Bronchial epithelial cell (primary cell): Measurements from ENCODE around the gene REPIN1. TPM values are rescaled to one million over a fixed set of nuclear protein-coding genes. Genes with fewer than 3 reads are reported as not detected.

Experiments
- DNase-seq: peaks from one replicate; pipeline ENCODE4 v3.0.0-alpha.2; 2010; ENCODE audit warnings: low read depth
- FAIRE-seq: peaks from 2 replicates; lab custom pipeline; 2011; peaks lifted over from hg19 to GRCh38; lab: Jason Lieb, UNC
- H3K27me3 ChIP-seq: 2 replicates; pipeline ENCODE4 v1.5.1; 2011; ENCODE audit warnings: low read length; ENCODE audit not compliant: control insufficient read depth, insufficient read depth
- H3K36me3 ChIP-seq: 2 replicates; pipeline ENCODE4 v1.5.1; 2011; ENCODE audit warnings: low read length; ENCODE audit not compliant: control insufficient read depth, insufficient read depth
- H3K4me3 ChIP-seq: 2 replicates; pipeline ENCODE4 v1.5.1; 2011; ENCODE audit warnings: mild to moderate bottlenecking, low read depth, low read length, control low read depth
- total RNA-seq: library from RNA; depleted of rRNA; stranded (reverse); fragments of >200 nt; gene quantifications from 2 replicates; pipeline ENCODE4 v1.2.1, GENCODE V29; 2014
- TF ChIP-seq, protein P1 (sequence below): IDR thresholded peaks from 2 replicates; pipeline ENCODE4 v1.5.1; 2011; ENCODE audit warnings: mild to moderate bottlenecking, moderate library complexity, low read length, control low read depth, inconsistent platforms; ENCODE audit not compliant: insufficient read depth, severe bottlenecking

Gene REPIN1
- total RNA-seq, 1 donor from 2014 or later, result 26.1 TPM

DNA sequence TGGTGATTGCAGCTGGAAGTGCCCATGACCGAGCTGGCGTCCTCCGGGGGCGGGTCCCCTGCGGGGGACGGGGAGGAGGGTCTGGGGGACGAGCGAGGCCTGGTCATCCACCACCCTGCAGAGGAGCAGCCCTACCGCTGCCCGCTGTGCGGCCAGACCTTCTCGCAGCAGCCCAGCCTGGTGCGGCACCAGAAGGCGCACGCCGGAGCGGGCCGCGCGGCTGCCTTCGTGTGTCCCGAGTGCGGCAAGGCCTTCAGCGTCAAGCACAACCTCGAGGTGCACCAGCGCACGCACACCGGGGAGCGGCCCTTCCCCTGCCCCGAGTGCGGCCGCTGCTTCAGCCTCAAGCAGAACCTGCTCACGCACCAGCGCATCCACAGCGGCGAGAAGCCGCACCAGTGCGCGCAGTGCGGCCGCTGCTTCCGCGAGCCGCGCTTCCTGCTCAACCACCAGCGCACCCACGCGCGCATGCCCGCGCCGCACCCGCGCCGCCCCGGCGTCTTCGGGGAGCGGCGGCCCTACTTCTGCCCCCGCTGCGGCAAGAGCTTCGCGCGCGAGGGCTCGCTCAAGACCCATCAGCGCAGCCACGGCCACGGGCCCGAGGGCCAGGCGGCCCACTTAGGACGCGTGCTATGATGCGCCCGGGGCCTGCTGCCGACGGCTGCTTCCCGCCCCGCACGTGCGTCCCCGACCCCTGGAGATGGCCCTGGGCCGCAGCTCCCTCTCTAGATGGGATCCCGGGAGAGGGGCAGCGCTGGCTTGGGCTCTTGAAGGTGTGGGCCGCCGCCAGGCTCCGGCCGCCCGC is 39.2 kb downstream of the REPIN1 start:
- Histone ChIP-seq H3K36me3 (no peaks in the 10 kb centered on the region), H3K27me3 (peaks cover 1% of the 10 kb centered on the region), H3K4me3 (no peak overlapping the region)
- no peak for DNase-seq
- FAIRE-seq, result no peak
- TF ChIP-seq, protein P1, sequence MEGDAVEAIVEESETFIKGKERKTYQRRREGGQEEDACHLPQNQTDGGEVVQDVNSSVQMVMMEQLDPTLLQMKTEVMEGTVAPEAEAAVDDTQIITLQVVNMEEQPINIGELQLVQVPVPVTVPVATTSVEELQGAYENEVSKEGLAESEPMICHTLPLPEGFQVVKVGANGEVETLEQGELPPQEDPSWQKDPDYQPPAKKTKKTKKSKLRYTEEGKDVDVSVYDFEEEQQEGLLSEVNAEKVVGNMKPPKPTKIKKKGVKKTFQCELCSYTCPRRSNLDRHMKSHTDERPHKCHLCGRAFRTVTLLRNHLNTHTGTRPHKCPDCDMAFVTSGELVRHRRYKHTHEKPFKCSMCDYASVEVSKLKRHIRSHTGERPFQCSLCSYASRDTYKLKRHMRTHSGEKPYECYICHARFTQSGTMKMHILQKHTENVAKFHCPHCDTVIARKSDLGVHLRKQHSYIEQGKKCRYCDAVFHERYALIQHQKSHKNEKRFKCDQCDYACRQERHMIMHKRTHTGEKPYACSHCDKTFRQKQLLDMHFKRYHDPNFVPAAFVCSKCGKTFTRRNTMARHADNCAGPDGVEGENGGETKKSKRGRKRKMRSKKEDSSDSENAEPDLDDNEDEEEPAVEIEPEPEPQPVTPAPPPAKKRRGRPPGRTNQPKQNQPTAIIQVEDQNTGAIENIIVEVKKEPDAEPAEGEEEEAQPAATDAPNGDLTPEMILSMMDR, result no peak

DNA sequence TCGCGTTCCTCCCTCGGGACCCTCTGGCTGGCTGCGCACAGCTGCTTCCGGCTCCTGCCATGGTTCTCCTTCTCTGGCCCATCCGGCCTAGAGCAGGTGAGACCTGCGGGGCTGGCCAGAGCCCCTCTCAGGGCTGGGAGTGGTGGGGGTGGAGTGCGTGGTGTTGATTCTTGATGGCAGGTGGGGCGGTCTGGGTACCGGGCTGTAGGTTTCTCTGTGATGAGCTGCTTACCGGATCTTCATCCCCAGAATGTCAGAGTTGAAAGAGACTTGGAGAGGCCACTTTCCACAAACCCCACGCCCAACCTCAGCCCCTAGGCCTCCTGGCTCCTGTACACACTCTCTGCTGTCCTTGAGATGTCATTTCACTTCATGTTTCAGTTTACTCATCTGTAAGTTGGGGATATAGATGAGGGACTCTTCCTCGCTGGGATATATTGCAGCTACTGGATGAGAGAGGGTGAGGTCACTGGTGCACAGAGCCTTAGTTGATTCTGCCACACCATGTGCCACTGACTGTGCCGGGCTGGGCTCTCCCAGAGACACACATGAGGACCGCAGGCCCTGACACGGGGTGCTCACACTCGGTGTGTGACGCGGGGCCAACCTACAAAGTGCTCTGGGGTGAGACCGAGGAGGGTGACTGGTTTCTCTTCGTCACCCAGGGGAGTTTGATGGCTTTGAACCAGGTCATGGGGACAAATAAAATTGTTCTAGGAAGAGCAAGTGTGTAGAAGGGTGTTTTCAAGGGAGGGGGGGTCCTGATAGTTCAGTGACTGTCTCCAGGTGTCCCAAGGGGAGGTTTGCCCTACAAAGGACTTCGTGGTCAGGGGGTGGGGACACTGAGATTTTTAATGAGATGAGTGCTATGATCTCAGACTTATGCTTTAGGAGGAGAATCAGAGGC is 40.0 kb downstream of the REPIN1 start:
- FAIRE-seq, result no peak
- Histone ChIP-seq H3K4me3 (no peak overlapping the region), H3K36me3 (no peaks in the 10 kb centered on the region), H3K27me3 (peaks cover 1% of the 10 kb centered on the region)
- TF ChIP-seq, protein P1, result no peak
- DNase-seq, result no peak

DNA sequence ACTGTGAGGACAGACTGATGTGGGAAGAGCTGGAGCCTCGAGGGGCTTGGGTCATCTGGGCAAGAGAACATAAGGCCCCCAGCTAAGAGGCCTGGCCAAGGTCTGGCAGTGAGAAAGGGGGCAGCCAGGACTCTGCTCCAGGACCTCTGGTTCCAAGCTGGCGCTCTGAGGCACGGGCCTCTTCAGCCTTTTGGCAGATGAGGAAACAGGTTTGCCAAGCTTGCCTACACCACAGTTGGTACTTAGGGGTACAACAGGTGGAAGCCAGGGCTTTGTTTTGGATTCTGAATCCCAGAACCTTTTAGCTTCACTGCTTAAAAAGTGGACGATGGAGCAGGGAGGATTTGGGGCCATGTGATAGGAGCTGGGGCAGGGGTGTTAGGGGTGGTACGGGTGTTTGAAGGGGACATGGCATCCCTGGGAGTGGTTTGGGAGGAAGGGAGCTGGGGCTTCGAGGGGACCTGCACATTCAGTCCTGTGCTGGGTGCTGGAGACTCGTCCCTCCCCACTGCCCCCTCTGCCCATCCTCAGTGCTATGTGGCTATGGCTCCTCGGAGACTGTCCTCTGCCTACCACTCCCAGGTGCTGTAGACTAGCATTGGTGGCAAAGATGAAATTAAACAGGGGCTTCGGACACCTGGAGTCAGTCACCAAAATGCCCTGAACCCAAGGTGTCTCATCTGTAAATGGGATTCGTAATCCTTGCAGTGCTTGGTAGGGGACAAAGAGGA is 40.8 kb downstream of the REPIN1 start:
- H3K27me3 ChIP-seq, result peaks cover 1% of the 10 kb centered on the region
- TF ChIP-seq, protein P1, result no peak

DNA sequence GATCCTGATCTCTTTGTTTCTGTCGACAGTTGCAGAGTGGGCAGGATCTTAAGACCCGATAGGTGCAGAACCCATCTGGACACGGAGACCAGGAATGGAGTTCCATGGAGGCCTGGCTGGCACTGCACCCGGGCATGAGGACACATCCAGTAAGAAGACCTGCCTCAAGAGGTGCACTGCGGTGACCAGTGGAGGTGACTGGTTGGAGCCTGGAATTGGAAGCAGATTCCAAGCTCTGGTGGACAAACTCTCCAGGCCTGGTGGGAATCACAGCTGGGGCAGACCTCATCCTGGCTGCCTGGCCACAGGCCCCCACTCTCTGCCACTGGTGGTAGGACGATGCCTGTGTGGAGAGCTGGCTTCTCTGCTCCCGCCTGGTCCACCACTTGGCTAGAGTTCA is 41.5 kb downstream of the REPIN1 start:
- H3K4me3 ChIP-seq, result no peak overlapping the region
- TF ChIP-seq, protein P1, result no peak
- peaks cover 1% of the 10 kb centered on the region for H3K27me3 ChIP-seq
- FAIRE-seq (no peak), DNase-seq (no peak)
- no peaks in the 10 kb centered on the region for H3K36me3 ChIP-seq

More for the DNA sequence above, 40.8 kb downstream of the REPIN1 start:
- H3K4me3 ChIP-seq, result no peak overlapping the region
- DNase-seq (no peak), FAIRE-seq (no peak)
- no peaks in the 10 kb centered on the region for H3K36me3 ChIP-seq

DNA sequence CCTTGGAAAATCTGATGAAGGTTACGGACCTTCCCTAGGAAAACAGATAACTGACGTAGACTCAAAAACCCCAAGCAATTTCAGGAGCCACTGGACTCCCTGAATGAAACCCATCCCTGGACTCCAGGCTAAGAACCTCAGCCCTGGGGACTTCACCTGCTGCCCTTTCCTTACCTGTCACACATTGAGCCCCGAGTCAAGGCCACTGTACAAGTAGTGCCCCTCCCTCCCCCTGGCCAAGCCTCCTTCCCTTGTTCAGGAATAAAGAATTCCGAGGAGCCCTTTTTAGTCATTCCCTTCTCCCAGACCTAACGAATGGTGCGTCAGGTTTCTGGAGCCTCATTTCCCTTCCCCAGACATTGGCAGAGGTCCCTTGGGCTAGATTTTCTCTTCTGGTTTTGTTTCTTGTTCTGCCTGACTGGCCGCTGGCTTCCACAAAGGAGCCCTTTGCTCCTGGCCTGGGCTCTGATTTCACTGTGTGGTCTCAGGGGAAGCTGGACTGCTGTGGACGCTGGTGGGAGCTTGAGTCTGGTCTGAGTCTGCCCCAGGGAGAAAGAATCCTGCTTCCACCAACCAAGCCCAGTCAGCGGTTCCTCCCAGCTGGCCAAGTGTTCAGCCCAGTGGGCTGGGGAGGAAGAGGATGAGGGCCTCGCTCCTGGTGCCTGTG is 42.2 kb downstream of the REPIN1 start:
- Histone ChIP-seq H3K27me3 (peaks cover 1% of the 10 kb centered on the region), H3K36me3 (no peaks in the 10 kb centered on the region), H3K4me3 (no peak overlapping the region)
- TF ChIP-seq, protein P1, result no peak
- FAIRE-seq, result no peak
- DNase-seq, result no peak
